Liver (tissue), 3 donors: ENCODE measurements around the gene DIP2C.

Source experiments
- CTCF ChIP-seq: fragments of 150-350 bp; IDR thresholded peaks from 2 replicates; pipeline ENCODE4 v1.5.1; 2017; ENCODE audit warnings: improper control_type of control experiment, low read depth, low read length; ENCODE audit not compliant: missing input control
- FOXA1 ChIP-seq: IDR thresholded peaks from 2 replicates; pipeline ENCODE4 v1.6.1; 2016; ENCODE audit warnings: antibody characterized with exemption
- GABPA ChIP-seq, 2 donors: IDR thresholded peaks in 1 of 2; conservative IDR thresholded peaks in 1 of 2; 2 replicates each; pipeline ENCODE4 v1.6.1; 2016; ENCODE audit warnings: antibody characterized with exemption in 2 of 2, mild to moderate bottlenecking in 1 of 2, moderate library complexity in 1 of 2
- MAX ChIP-seq: IDR thresholded peaks from 2 replicates; pipeline ENCODE4 v1.6.1; 2016; ENCODE audit warnings: antibody characterized with exemption
- RAD21 ChIP-seq, 2 donors: IDR thresholded peaks; 2 replicates each; pipeline ENCODE4 v1.6.1; 2016; ENCODE audit warnings: antibody characterized with exemption in 2 of 2, mild to moderate bottlenecking in 2 of 2
- REST ChIP-seq: IDR thresholded peaks from 2 replicates; pipeline ENCODE4 v1.6.1; 2016; ENCODE audit warnings: antibody characterized with exemption, mild to moderate bottlenecking
- RXRA ChIP-seq, 2 donors: IDR thresholded peaks; 2 replicates each; pipeline ENCODE4 v1.6.1; 2017 to 2018; ENCODE audit warnings: antibody characterized with exemption in 2 of 2, mild to moderate bottlenecking in 1 of 2
- SP1 ChIP-seq: IDR thresholded peaks from 2 replicates; pipeline ENCODE4 v1.6.1; 2018; ENCODE audit warnings: antibody characterized with exemption, mild to moderate bottlenecking
- TAF1 ChIP-seq: conservative IDR thresholded peaks from 2 replicates; pipeline ENCODE4 v1.6.1; 2016; ENCODE audit warnings: antibody characterized with exemption, mild to moderate bottlenecking
- TF ChIP-seq, protein P1 (sequence below): IDR thresholded peaks from 2 replicates; pipeline ENCODE4 v1.6.1; 2016; ENCODE audit warnings: antibody characterized with exemption
- donor health status: healthy.
- donor health status: healthy.

DNA sequence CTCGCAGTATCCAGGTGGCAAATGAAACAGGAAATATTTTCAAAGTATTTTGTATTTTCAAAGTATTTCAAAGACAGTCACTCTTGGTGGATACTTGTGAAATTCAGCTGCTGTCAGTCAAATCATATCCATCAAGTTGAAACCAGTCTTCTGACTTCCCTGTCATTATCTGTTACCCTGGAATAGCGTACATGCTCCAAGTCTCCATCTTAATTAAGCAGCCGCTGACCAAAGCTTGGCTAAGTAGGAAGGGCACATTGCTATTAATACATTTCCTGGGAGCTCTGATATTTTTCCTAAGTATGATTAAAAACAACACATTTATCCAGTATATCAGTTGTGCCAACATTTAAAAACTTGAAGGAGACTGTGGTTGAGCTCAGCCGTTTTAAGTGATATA is 442.0 kb downstream of the DIP2C start:
- no peak for TF ChIP-seq CTCF
- no peak for TF ChIP-seq REST
- TF ChIP-seq RAD21 (IDR thresholded peaks at IDR 0.05), result no peak
- no peak for TF ChIP-seq SP1
- no peak for TF ChIP-seq GABPA (IDR thresholded peaks at IDR 0.05 in 1 of 2, conservative IDR thresholded peaks at IDR 0.05 in 1 of 2)
- TF ChIP-seq TAF1, result no peak
- TF ChIP-seq MAX, result no peak
- no peak for TF ChIP-seq FOXA1
- TF ChIP-seq, protein P1, sequence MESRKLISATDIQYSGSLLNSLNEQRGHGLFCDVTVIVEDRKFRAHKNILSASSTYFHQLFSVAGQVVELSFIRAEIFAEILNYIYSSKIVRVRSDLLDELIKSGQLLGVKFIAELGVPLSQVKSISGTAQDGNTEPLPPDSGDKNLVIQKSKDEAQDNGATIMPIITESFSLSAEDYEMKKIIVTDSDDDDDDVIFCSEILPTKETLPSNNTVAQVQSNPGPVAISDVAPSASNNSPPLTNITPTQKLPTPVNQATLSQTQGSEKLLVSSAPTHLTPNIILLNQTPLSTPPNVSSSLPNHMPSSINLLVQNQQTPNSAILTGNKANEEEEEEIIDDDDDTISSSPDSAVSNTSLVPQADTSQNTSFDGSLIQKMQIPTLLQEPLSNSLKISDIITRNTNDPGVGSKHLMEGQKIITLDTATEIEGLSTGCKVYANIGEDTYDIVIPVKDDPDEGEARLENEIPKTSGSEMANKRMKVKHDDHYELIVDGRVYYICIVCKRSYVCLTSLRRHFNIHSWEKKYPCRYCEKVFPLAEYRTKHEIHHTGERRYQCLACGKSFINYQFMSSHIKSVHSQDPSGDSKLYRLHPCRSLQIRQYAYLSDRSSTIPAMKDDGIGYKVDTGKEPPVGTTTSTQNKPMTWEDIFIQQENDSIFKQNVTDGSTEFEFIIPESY, result no peak
- no peak for TF ChIP-seq RXRA (IDR thresholded peaks at IDR 0.05)
